OCI-LY1 (cell line): ENCODE measurements around the gene EPHA2.

Experiments
- CTCF ChIP-seq: fragments of 200-600 bp; sonication (generic), shearing (Covaris generic); IDR thresholded peaks from 2 replicates; pipeline ENCODE4 v1.5.1; 2017; ENCODE audit warnings: mild to moderate bottlenecking, antibody characterized with exemption, low read length, moderate library complexity, mixed read lengths
- EZH2 ChIP-seq: fragments of 200-600 bp; sonication (generic), shearing (Covaris generic); IDR thresholded peaks from 2 replicates; pipeline ENCODE4 v1.8.0; 2017; ENCODE audit warnings: borderline replicate concordance, mixed run types, mild to moderate bottlenecking, antibody characterized with exemption, low read length, moderate library complexity, mixed read lengths

DNA sequence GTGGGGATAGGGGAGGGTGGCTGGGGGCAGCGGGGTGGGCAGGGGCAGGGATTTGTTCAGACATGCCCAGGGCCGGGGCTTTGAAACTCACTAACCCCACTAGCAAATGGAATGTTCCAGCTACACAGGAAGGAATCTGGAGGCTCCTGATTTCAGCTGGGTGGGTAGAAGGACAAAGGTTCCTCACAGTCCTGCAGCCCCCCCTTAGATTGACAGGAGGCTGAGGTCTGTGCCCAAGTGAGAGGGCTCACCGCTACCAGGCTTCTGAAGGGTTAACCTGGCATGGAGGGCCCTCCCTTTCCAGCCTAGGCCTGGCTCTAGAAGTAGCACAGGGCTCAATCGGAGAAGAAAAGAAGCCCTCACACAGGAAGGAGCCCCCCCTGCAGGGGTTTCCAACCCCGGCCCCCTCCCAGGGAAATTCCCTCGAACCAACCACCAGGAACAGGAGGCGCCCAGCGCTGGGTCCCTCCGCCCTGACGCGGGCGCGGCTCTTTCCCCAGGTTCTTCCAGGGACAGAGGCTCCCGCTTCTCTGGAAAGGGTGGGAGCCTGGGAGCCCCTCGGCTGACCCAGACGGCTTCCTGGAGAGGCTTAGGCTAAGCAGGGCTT lies 3.3 kb downstream of the EPHA2 start:
- TF ChIP-seq CTCF = no peak
- no peak for TF ChIP-seq EZH2
